KOPT-K1 (cell line): ENCODE data around the gene PPIL3.

Source experiments
- H3K27ac ChIP-seq: fragments of 200-600 bp; sonication (generic); 2 replicates; pipeline ENCODE4 v1.5.1; 2016; ENCODE audit warnings: antibody characterized with exemption, mild to moderate bottlenecking, low read depth, low read length; ENCODE audit not compliant: poor library complexity, severe bottlenecking
- H3K36me3 ChIP-seq: fragments of 200-600 bp; sonication (generic); 2 replicates; pipeline ENCODE4 v1.5.1; 2017; ENCODE audit warnings: antibody characterized with exemption, mild to moderate bottlenecking, low read length, moderate library complexity; ENCODE audit not compliant: insufficient read depth
- H3K9me3 ChIP-seq: fragments of 200-600 bp; sonication (generic); 2 replicates; pipeline ENCODE4 v1.5.1; 2017; ENCODE audit warnings: antibody characterized with exemption, low read length, mild to moderate bottlenecking; ENCODE audit not compliant: insufficient read depth, poor library complexity, severe bottlenecking

Gene PPIL3

GRCh38 chr2:200845194-200845593 lies 43.7 kb downstream of the PPIL3 start:
- Histone ChIP-seq H3K9me3 (no peaks in the 10 kb centered on the region), H3K36me3 (peaks cover under 1% of the 10 kb centered on the region; the same call in 1 of the 2 replicates), H3K27ac (no peak overlapping the region)

GRCh38 chr2:200843993-200844948 lies 44.6 kb downstream of the PPIL3 start:
- Histone ChIP-seq H3K9me3 (no peaks in the 10 kb centered on the region), H3K27ac (no peak overlapping the region), H3K36me3 (no peaks in the 10 kb centered on the region)

GRCh38 chr2:200839513-200839912 lies 49.4 kb downstream of the PPIL3 start:
- Histone ChIP-seq H3K9me3 (peaks cover 16% of the 10 kb centered on the region), H3K27ac (no peak overlapping the region), H3K36me3 (no peaks in the 10 kb centered on the region)

GRCh38 chr2:200834701-200835100 lies 54.2 kb downstream of the PPIL3 start:
- peaks cover 16% of the 10 kb centered on the region for H3K9me3 ChIP-seq
- H3K36me3 ChIP-seq: no peaks in the 10 kb centered on the region
- no peak overlapping the region for H3K27ac ChIP-seq

GRCh38 chr2:200829258-200829655 lies 59.6 kb downstream of the PPIL3 start:
- H3K27ac ChIP-seq: no peak overlapping the region
- H3K9me3 ChIP-seq: no peaks in the 10 kb centered on the region
- peaks cover 28% of the 10 kb centered on the region for H3K36me3 ChIP-seq

- Histone ChIP-seq H3K9me3 (no peaks in the 10 kb centered on the region), H3K27ac (no peak overlapping the region), H3K36me3 (peaks cover 34% of the 10 kb centered on the region)
Observed at GRCh38 chr2:200828572-200829257, 60.2 kb downstream of the PPIL3 start.

- no peak overlapping the region for H3K27ac ChIP-seq
- peaks cover 36% of the 10 kb centered on the region for H3K36me3 ChIP-seq
- no peaks in the 10 kb centered on the region for H3K9me3 ChIP-seq
Observed at GRCh38 chr2:200828104-200828503, 60.8 kb downstream of the PPIL3 start.

- Histone ChIP-seq H3K36me3 (peaks cover 85% of the 10 kb centered on the region), H3K27ac (no peak overlapping the region)
Observed at GRCh38 chr2:200821686-200822245, 67.1 kb downstream of the PPIL3 start.

More at GRCh38 chr2:200821686-200822245, 67.1 kb downstream of the PPIL3 start:
- H3K9me3 ChIP-seq: no peaks in the 10 kb centered on the region
